ENCODE results near the gene SGPP2.

SGPP2 gene

GRCh38 chr2:222514901-222515300, 90.6 kb downstream of the SGPP2 start:
- no peak overlapping the region for H3K27ac Mint-ChIP-seq
- DNase-seq: no peak
- H3K27me3 Mint-ChIP-seq: peaks cover 6% of the 10 kb centered on the region
- no peaks in the 10 kb centered on the region for H3K9me3 Mint-ChIP-seq
- no peaks in the 10 kb centered on the region for H3K4me1 Mint-ChIP-seq
- H3K4me3 Mint-ChIP-seq: no peak overlapping the region
- CTCF ChIA-PET: interaction anchor here (0.7 kb wide), 1 partner anchor 12 kb away, joined by 3 read pairs; no protein-coding TSS in a partner anchor
- no peaks in the 10 kb centered on the region for H3K36me3 Mint-ChIP-seq

- no peaks in the 10 kb centered on the region for H3K4me1 Mint-ChIP-seq
- no peak overlapping the region for H3K27ac Mint-ChIP-seq
- no peaks in the 10 kb centered on the region for H3K9me3 Mint-ChIP-seq
- peaks cover 6% of the 10 kb centered on the region for H3K27me3 Mint-ChIP-seq
- DNase-seq: no peak
- no peak overlapping the region for H3K4me3 Mint-ChIP-seq
- H3K36me3 Mint-ChIP-seq: no peaks in the 10 kb centered on the region
- CTCF ChIA-PET: no interaction called here
These were observed 94.4 kb downstream of the SGPP2 start for GRCh38 chr2:222518570-222519381.

GRCh38 chr2:222521099-222521498, 96.8 kb downstream of the SGPP2 start:
- Mint-ChIP-seq H3K4me1 (no peaks in the 10 kb centered on the region), H3K4me3 (no peak overlapping the region), H3K27me3 (peaks cover 6% of the 10 kb centered on the region), H3K27ac (no peak overlapping the region), H3K9me3 (no peaks in the 10 kb centered on the region), H3K36me3 (no peaks in the 10 kb centered on the region)
- CTCF ChIA-PET: no interaction called here
- DNase-seq: no peak

- CTCF ChIA-PET: no interaction called here
- DNase-seq: no peak
- H3K4me3 Mint-ChIP-seq: no peak overlapping the region
- no peaks in the 10 kb centered on the region for H3K4me1 Mint-ChIP-seq
- peaks cover 4% of the 10 kb centered on the region for H3K27me3 Mint-ChIP-seq
- H3K27ac Mint-ChIP-seq: no peak overlapping the region
- no peaks in the 10 kb centered on the region for H3K9me3 Mint-ChIP-seq
- H3K36me3 Mint-ChIP-seq: no peaks in the 10 kb centered on the region
These were observed 97.7 kb downstream of the SGPP2 start for GRCh38 chr2:222522082-222522481.

GRCh38 chr2:222523783-222524544, 99.6 kb downstream of the SGPP2 start:
- H3K27ac Mint-ChIP-seq: no peak overlapping the region
- DNase-seq: no peak
- H3K4me3 Mint-ChIP-seq: no peak overlapping the region
- CTCF ChIA-PET: interaction anchor here (1.1 kb wide), 1 partner anchor 78 kb away, joined by 3 read pairs; no protein-coding TSS in a partner anchor
- H3K36me3 Mint-ChIP-seq: no peaks in the 10 kb centered on the region
- H3K4me1 Mint-ChIP-seq: no peaks in the 10 kb centered on the region
- H3K9me3 Mint-ChIP-seq: no peaks in the 10 kb centered on the region
- H3K27me3 Mint-ChIP-seq: no peaks in the 10 kb centered on the region

- H3K27ac Mint-ChIP-seq: no peak overlapping the region
- no peaks in the 10 kb centered on the region for H3K9me3 Mint-ChIP-seq
- no peak overlapping the region for H3K4me3 Mint-ChIP-seq
- no peaks in the 10 kb centered on the region for H3K36me3 Mint-ChIP-seq
- H3K27me3 Mint-ChIP-seq: no peaks in the 10 kb centered on the region
- no peak for DNase-seq
- H3K4me1 Mint-ChIP-seq: no peaks in the 10 kb centered on the region
- CTCF ChIA-PET: no interaction called here
These were observed 101.5 kb downstream of the SGPP2 start for GRCh38 chr2:222525811-222526210.

- no peak overlapping the region for H3K4me3 Mint-ChIP-seq
- H3K36me3 Mint-ChIP-seq: no peaks in the 10 kb centered on the region
- no peaks in the 10 kb centered on the region for H3K27me3 Mint-ChIP-seq
- H3K4me1 Mint-ChIP-seq: no peaks in the 10 kb centered on the region
- H3K9me3 Mint-ChIP-seq: no peaks in the 10 kb centered on the region
- DNase-seq: no peak
- CTCF ChIA-PET: no interaction called here
- no peak overlapping the region for H3K27ac Mint-ChIP-seq
These were observed 102.3 kb downstream of the SGPP2 start for GRCh38 chr2:222526480-222527277.

GRCh38 chr2:222532315-222532714, 108.0 kb downstream of the SGPP2 start:
- H3K4me3 Mint-ChIP-seq: no peak overlapping the region
- CTCF ChIA-PET: no interaction called here
- no peaks in the 10 kb centered on the region for H3K9me3 Mint-ChIP-seq
- no peaks in the 10 kb centered on the region for H3K4me1 Mint-ChIP-seq
- no peak for DNase-seq
- H3K36me3 Mint-ChIP-seq: no peaks in the 10 kb centered on the region
- H3K27me3 Mint-ChIP-seq: peaks cover 6% of the 10 kb centered on the region
- H3K27ac Mint-ChIP-seq: no peak overlapping the region

- CTCF ChIA-PET: no interaction called here
- Mint-ChIP-seq H3K36me3 (no peaks in the 10 kb centered on the region), H3K4me3 (no peak overlapping the region), H3K4me1 (no peaks in the 10 kb centered on the region), H3K27ac (no peak overlapping the region), H3K27me3 (peaks cover 9% of the 10 kb centered on the region), H3K9me3 (no peaks in the 10 kb centered on the region)
- DNase-seq: no peak
These were observed 111.1 kb downstream of the SGPP2 start for GRCh38 chr2:222535477-222535876.

GRCh38 chr2:222538535-222538934, 114.2 kb downstream of the SGPP2 start:
- Mint-ChIP-seq H3K4me3 (no peak overlapping the region), H3K9me3 (no peaks in the 10 kb centered on the region), H3K27me3 (peaks cover 3% of the 10 kb centered on the region), H3K36me3 (no peaks in the 10 kb centered on the region), H3K4me1 (no peaks in the 10 kb centered on the region), H3K27ac (no peak overlapping the region)
- DNase-seq: no peak
- CTCF ChIA-PET: no interaction called here

- no peaks in the 10 kb centered on the region for H3K4me1 Mint-ChIP-seq
- CTCF ChIA-PET: interaction anchor here (0.6 kb wide), 1 partner anchor 9 kb away, joined by 3 read pairs; no protein-coding TSS in a partner anchor
- DNase-seq: no peak
- H3K4me3 Mint-ChIP-seq: no peak overlapping the region
- no peaks in the 10 kb centered on the region for H3K36me3 Mint-ChIP-seq
- H3K27me3 Mint-ChIP-seq: no peaks in the 10 kb centered on the region
- H3K9me3 Mint-ChIP-seq: no peaks in the 10 kb centered on the region
- no peak overlapping the region for H3K27ac Mint-ChIP-seq
These were observed 120.3 kb downstream of the SGPP2 start for GRCh38 chr2:222544661-222545060.

GRCh38 chr2:222545823-222546795, 121.8 kb downstream of the SGPP2 start:
- no peak overlapping the region for H3K27ac Mint-ChIP-seq
- CTCF ChIA-PET: no interaction called here
- no peaks in the 10 kb centered on the region for H3K9me3 Mint-ChIP-seq
- H3K36me3 Mint-ChIP-seq: no peaks in the 10 kb centered on the region
- no peak for DNase-seq
- H3K4me1 Mint-ChIP-seq: no peaks in the 10 kb centered on the region
- H3K4me3 Mint-ChIP-seq: no peak overlapping the region
- no peaks in the 10 kb centered on the region for H3K27me3 Mint-ChIP-seq

- DNase-seq: no peak
- CTCF ChIA-PET: no interaction called here
- no peaks in the 10 kb centered on the region for H3K4me1 Mint-ChIP-seq
- no peaks in the 10 kb centered on the region for H3K36me3 Mint-ChIP-seq
- H3K27me3 Mint-ChIP-seq: no peaks in the 10 kb centered on the region
- no peaks in the 10 kb centered on the region for H3K9me3 Mint-ChIP-seq
- no peak overlapping the region for H3K27ac Mint-ChIP-seq
- no peak overlapping the region for H3K4me3 Mint-ChIP-seq
These were observed 122.7 kb downstream of the SGPP2 start for GRCh38 chr2:222547083-222547482.
